ENCODE data around the gene AVEN.

The AVEN gene

DNA sequence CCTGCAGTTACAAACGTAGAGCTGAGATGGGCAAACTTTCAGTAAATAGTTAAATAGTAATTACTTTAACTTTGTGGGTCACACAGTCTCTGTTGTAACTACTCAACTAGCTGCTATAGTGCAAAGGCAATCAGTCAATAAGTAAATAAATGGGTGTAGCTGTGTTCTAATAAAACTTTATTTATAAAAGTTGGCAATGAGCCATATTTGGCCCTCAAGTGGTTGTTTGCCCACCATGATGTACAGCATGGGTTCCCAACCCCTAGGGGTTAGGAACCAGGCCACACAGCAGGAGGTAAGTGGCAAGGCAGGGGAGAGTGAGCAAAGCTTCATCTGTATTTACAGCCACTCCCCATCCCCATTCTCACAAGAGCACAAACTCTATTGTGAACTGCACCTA, 115.6 kb downstream of the AVEN start:
- no peak overlapping the region for H3K27ac ChIP-seq
- TF ChIP-seq CTCF (IDR thresholded peaks at IDR 0.05) = no peak

GRCh38 chr15:33915571-33916407, 123.2 kb downstream of the AVEN start:
- Histone ChIP-seq H3K4me1 (no peaks in the 10 kb centered on the region), H3K36me3 (ENCODE audit: control insufficient read depth, insufficient read depth, low read length) (no peaks in the 10 kb centered on the region), H3K79me2 (peaks cover 2% of the 10 kb centered on the region), H3K9me3 (ENCODE audit: control insufficient read depth, low read length) (no peaks in the 10 kb centered on the region), H3K4me2 (ENCODE audit: low read length) (no peak overlapping the region), H3K4me3 (ENCODE audit: low read depth, low read length) (no peak overlapping the region), H3K9ac (no peak overlapping the region), H2AFZ (no peak overlapping the region), H3K27ac (no peak overlapping the region), H3K27me3 (ENCODE audit: control insufficient read depth, insufficient read depth, low read length) (no peaks in the 10 kb centered on the region)
- TF ChIP-seq CTCF (IDR thresholded peaks at IDR 0.05) = no peak

More for the DNA sequence above, 115.6 kb downstream of the AVEN start:
- Histone ChIP-seq H3K79me2 (no peaks in the 10 kb centered on the region), H3K9ac (no peak overlapping the region), H3K9me3 (ENCODE audit: control insufficient read depth, low read length) (no peaks in the 10 kb centered on the region), H3K4me1 (no peaks in the 10 kb centered on the region), H3K4me3 (ENCODE audit: low read depth, low read length) (no peak overlapping the region), H3K27me3 (ENCODE audit: control insufficient read depth, insufficient read depth, low read length) (no peaks in the 10 kb centered on the region), H2AFZ (no peak overlapping the region), H3K4me2 (ENCODE audit: low read length) (no peak overlapping the region), H3K36me3 (ENCODE audit: control insufficient read depth, insufficient read depth, low read length) (no peaks in the 10 kb centered on the region)

GRCh38 chr15:33913459-33913858, 125.5 kb downstream of the AVEN start:
- peaks cover 2% of the 10 kb centered on the region for H3K79me2 ChIP-seq
- H3K4me2 ChIP-seq (ENCODE audit: low read length) = no peak overlapping the region
- H2AFZ ChIP-seq = no peak overlapping the region
- H3K9me3 ChIP-seq (ENCODE audit: control insufficient read depth, low read length) = no peaks in the 10 kb centered on the region
- no peaks in the 10 kb centered on the region for H3K36me3 ChIP-seq (ENCODE audit: control insufficient read depth, insufficient read depth, low read length)
- no peak overlapping the region for H3K4me3 ChIP-seq (ENCODE audit: low read depth, low read length)
- H3K9ac ChIP-seq = no peak overlapping the region
- no peaks in the 10 kb centered on the region for H3K4me1 ChIP-seq
- H3K27me3 ChIP-seq (ENCODE audit: control insufficient read depth, insufficient read depth, low read length) = no peaks in the 10 kb centered on the region
- no peak overlapping the region for H3K27ac ChIP-seq
- TF ChIP-seq CTCF (IDR thresholded peaks at IDR 0.05) = no peak

DNA sequence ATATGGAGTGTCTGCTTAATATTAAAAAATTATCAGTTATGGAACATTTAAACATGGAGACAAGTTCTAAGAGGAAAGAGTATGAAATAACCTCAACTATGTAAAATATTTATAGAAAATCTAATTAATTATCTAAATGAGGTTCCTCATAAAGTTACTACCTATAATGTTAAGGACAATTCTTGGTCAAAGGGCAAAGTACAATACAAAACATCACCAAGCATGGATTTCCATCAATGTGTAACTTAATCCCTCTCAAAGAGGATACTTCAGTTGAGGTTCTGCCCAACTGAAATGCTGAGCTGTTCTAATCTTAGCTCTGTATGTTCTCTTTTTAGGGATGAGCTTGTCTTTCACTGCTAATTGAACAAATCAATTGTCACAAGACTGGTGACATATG, 126.7 kb downstream of the AVEN start:
- no peak overlapping the region for H2AFZ ChIP-seq
- H3K4me1 ChIP-seq = no peaks in the 10 kb centered on the region
- H3K79me2 ChIP-seq = peaks cover 2% of the 10 kb centered on the region
- no peaks in the 10 kb centered on the region for H3K9me3 ChIP-seq (ENCODE audit: control insufficient read depth, low read length)
- H3K9ac ChIP-seq = no peak overlapping the region
- no peak overlapping the region for H3K4me2 ChIP-seq (ENCODE audit: low read length)
- H3K36me3 ChIP-seq (ENCODE audit: control insufficient read depth, insufficient read depth, low read length) = no peaks in the 10 kb centered on the region
- H3K27ac ChIP-seq = no peak overlapping the region
- H3K27me3 ChIP-seq (ENCODE audit: control insufficient read depth, insufficient read depth, low read length) = no peaks in the 10 kb centered on the region
- H3K4me3 ChIP-seq (ENCODE audit: low read depth, low read length) = no peak overlapping the region
- no peak for TF ChIP-seq CTCF (IDR thresholded peaks at IDR 0.05)

DNA sequence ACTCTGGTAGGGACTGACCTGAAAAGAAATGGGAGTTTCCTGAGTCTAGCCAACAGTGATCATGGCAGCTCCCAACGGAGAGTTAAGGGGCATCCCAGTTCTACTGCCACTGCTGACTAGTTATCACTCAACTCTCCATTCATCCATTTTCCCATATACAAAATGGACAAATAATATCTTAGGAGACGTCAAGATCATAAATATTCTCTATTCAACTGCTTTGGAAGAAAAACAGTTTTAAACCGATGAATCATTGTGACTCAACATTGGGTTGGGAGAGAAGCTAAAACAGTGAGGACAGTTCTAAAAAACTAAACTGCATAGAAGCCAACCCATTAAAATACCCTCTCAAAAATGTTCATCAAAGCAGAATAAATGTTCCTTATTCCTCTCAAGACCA, 128.3 kb downstream of the AVEN start:
- H3K4me2 ChIP-seq (ENCODE audit: low read length) = no peak overlapping the region
- H3K4me1 ChIP-seq = no peaks in the 10 kb centered on the region
- H3K27me3 ChIP-seq (ENCODE audit: control insufficient read depth, insufficient read depth, low read length) = no peaks in the 10 kb centered on the region
- no peak for TF ChIP-seq CTCF (IDR thresholded peaks at IDR 0.05)
- H3K9me3 ChIP-seq (ENCODE audit: control insufficient read depth, low read length) = no peaks in the 10 kb centered on the region
- H3K79me2 ChIP-seq = no peaks in the 10 kb centered on the region
- H3K27ac ChIP-seq = no peak overlapping the region
- H3K4me3 ChIP-seq (ENCODE audit: low read depth, low read length) = no peak overlapping the region
- H2AFZ ChIP-seq = no peak overlapping the region
- H3K9ac ChIP-seq = no peak overlapping the region
- H3K36me3 ChIP-seq (ENCODE audit: control insufficient read depth, insufficient read depth, low read length) = no peaks in the 10 kb centered on the region

Data from parathyroid adenoma (tissue), 2 donors.